ENCODE measurements around the gene FAM117A. TPM values are rescaled to one million over a fixed set of nuclear protein-coding genes. Genes with fewer than 3 reads are reported as not detected.

FAM117A gene
- 1.4 and 3.5 TPM in 2 replicates for total RNA-seq

GRCh38 chr17:49763735-49764558 is at the start of gene FAM117A:
Gene FAM117A, minus strand, starts transcription at chr17:49764131. Its CDS starts 44 bp downstream, at chr17:49764087.

GRCh38 chr17:49788478-49789242 is 24.7 kb upstream of the FAM117A start, which contains the start of gene KAT7:
Gene KAT7, plus strand, starts transcription at chr17:49788681. Its CDS starts 154 bp downstream, at chr17:49788835.

GRCh38 chr17:49707608-49708514 is 56.1 kb downstream of the FAM117A start, which contains the start of gene SLC35B1:
Gene SLC35B1, minus strand, starts transcription at chr17:49707964. Its CDS starts 131 bp downstream, at chr17:49707833.

DNA sequence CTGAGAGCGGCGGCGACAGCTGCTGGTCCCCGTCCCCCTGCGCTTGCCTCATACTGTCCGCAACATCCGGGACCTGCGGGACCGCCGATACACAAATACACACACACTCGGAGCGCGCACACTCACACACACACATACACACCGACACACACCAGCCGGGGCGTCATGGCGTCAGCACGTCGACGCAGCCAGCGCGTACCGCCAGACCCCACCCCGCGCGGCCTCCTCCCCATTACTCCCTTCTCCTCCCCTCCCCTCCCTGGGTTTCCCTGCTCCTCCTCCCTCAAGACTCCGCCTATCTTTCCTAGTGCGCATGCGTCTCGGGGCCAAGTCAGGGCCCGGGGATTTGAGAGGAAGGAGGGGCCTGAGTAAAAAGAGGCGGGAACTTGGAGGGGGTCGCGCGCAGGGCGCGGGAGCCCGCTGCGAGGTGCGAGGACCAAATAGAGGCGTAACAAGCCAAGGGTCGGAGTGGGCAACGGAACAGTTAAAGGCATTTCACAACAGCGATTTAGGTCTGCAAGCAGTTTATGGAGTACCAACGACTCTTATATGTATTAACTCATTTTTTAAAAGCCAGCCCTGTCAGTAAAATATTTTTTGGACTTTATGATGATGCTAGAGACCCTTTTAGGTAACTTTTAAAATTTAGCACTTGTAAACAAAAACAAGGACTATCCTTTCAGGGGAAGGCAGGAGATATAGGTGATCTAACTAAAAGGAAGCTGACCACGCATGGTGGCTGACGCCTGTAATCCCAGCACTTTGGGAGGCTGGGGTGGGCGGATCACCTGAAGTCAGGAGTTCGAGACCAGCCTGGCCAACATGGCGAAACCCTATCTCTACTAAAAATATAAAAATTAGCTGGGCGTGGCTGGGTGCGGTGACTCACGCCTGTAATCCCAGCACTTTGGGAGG is 85.7 kb downstream of the FAM117A start, which contains the start of gene SPOP:
TSS of gene SPOP (minus strand) at position 165 of the 915 bp plus-strand sequence. CDS start 55,287 bp downstream, outside the sequence.

Other genes with a start within 250 kb of the FAM117A start
- under 0.01 and 0.14 TPM in 2 replicates for gene NXPH3, start 188.3 kb downstream of the FAM117A start, total RNA-seq
- 58.8 and 66.5 TPM in 2 replicates for gene SPOP, start 86.0 kb downstream of the FAM117A start, total RNA-seq
- gene SLC35B1, start 56.2 kb downstream of the FAM117A start, total RNA-seq = 36.9 and 107 TPM in 2 replicates
- gene KAT7, start 24.6 kb upstream of the FAM117A start, total RNA-seq = 27.7 and 36.7 TPM in 2 replicates
- gene TAC4, start 83.9 kb upstream of the FAM117A start, total RNA-seq = not detected in 2 replicates
- 0.07 TPM in 1 of 2 replicates, not detected in the other for gene DLX4, start 205.1 kb upstream of the FAM117A start, total RNA-seq
- gene DLX3, start 231.1 kb upstream of the FAM117A start, total RNA-seq = 0.14 and 0.34 TPM in 2 replicates

Data from nasal cavity respiratory epithelium epithelial cell of viscerocranial mucosa (primary cell).